Stimulated activated CD4-positive, alpha-beta T cell treated with anti-CD3 and anti-CD28 coated beads, TNF-alpha, amount 100 ng/mL, for 48 hours (primary cell): ENCODE data around the gene CCR8.

Experiments used
- DNase-seq, 3 donors: peaks; one replicate each; pipeline ENCODE4 v3.0.0-alpha.2; 2020; ENCODE audit warnings: low read depth in 3 of 3

CCR8 gene, protein sequence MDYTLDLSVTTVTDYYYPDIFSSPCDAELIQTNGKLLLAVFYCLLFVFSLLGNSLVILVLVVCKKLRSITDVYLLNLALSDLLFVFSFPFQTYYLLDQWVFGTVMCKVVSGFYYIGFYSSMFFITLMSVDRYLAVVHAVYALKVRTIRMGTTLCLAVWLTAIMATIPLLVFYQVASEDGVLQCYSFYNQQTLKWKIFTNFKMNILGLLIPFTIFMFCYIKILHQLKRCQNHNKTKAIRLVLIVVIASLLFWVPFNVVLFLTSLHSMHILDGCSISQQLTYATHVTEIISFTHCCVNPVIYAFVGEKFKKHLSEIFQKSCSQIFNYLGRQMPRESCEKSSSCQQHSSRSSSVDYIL

DNA sequence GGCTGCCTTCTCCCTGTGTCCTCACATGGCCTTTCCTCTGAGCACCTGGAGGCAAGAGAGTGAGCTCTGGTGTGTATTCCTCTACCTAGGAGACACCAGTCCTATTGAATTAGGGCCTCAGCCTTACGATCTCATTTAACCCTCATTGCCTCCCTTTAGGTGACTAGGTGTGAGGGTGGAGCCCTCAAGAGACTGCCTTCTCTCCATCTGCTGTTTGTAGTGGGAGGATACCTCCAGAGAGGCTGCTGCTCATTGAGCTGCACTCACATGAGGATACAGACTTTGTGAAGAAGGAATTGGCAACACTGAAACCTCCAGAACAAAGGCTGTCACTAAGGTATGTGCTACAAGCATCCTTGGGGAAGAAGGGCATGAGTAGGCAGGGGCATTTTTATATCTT, at the start of gene CCR8:
Gene CCR8 (plus strand): TSS at position 217 of the 400 bp plus-strand sequence. CDS start 2,623 bp downstream, outside the sequence.
- DNase-seq = no peak

- DNase-seq = no peak
These were observed 49.6 kb upstream of the CCR8 start, which contains the start of gene CX3CR1 for GRCh38 chr3:39279745-39280517. TSS of gene CX3CR1 (minus strand) at chr3:39280036. CDS start at chr3:39266509, 13,527 bp downstream.

DNA sequence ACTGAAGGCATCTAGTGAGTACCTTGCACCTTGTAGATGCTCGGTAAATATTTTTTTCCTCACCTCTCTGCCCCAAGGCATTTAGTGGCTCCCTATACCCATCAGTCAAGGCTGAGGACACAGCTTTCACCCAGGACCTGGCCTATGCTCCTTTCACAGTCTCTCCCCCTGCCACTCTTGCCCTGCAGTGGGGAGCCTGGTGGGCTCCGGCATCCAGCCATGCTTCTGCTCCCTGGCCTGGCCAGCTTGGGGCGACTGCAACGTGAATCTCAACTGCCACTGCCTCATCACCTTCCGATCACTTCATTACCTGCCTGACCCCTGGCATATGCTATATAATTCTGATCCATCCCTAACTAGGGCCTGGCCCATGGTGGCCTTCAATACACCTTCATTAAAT, 48.9 kb upstream of the CCR8 start:
- no peak for DNase-seq

DNA sequence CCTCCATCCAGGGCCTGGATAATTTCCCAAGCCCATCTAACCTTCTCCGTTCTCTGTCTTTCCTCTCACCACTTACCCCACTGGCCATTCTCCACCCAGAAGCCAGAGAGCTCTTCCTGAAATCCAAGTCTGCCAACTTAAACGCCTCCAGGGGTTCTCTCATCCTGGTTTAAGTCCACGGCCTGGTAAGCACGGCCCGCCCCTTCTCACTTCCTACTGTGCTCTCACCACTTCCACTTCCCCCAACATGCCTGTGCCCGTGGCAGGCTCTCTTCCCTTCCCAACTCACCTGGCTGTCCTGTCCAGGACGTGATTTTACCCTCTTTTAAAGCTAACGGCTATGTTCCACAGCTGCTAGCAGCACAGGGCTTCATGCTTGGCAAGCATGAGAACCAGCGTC, 48.0 kb upstream of the CCR8 start:
- no peak for DNase-seq

DNA sequence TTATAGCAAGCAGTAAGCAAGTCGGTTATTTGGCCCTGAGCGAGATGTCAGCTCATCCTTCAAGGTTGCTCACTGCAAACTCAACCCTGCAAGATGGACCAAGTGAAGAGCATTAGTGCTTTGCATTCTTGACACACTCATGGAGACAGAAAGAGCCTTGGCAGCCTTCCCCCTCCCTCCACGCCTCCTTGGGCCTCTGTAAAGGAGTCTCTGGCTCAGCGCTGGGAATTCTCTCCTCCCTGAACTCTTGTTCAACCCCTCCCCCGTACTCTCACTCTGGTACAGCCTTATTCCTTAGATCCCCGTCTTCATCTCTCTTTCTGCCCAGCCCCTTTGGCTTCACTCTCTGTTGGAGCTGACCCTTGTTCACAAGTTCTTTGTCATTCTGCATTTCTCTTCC, 47.5 kb upstream of the CCR8 start:
- no peak for DNase-seq

- DNase-seq = no peak
These were observed 45.0 kb upstream of the CCR8 start for GRCh38 chr3:39284457-39284881.

- DNase-seq = no peak
These were observed 44.2 kb upstream of the CCR8 start for GRCh38 chr3:39285332-39285731.

GRCh38 chr3:39286771-39287170, 42.7 kb upstream of the CCR8 start:
- DNase-seq = no peak

DNA sequence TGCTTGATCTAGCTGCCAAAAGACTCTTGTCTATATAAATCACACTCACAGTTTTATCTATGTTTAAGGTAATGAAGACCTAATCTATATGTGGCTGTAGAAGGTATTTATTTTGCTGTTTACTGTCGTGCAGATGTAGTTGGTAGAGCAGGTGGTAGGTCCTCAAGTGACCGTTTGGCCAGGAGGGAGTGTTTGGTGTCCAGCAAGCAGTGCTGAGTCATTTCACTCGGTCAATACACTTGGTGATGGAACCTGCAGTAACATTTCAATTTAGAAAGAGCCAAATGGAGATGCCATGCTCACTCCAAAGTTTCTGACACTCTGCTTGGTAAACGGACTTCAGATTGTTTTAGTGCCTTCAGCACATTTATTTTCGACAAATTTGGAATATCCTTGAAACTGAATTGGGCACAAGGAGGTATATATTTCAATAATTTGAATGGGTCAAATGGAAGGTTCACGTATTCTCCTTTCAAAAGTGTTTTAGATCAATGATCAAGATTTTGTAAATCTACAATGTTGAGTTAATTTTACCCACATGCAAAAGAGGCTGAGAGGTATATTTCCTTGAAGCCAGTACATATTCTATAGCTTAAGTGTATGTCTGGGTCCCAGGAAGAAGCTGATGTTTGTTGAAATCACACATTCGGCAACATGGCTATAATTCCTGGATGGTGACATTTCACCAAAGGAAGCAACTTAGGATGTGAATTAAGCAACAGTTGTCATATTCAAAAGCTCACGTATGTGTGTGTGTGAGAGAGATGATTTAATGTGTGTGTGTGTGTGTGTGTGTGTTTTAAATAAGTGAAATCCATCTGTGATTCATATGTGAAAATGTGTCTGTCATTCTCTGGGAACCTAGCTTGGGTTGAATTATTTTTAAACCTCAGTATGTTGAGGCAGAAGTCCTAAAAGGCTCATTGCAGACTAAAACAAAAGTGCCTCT, 42.0 kb upstream of the CCR8 start:
- no peak for DNase-seq

- peak; percentile 62 to 78 (median 76) for DNase-seq
These were observed 41.2 kb upstream of the CCR8 start for GRCh38 chr3:39288300-39288808.

DNA sequence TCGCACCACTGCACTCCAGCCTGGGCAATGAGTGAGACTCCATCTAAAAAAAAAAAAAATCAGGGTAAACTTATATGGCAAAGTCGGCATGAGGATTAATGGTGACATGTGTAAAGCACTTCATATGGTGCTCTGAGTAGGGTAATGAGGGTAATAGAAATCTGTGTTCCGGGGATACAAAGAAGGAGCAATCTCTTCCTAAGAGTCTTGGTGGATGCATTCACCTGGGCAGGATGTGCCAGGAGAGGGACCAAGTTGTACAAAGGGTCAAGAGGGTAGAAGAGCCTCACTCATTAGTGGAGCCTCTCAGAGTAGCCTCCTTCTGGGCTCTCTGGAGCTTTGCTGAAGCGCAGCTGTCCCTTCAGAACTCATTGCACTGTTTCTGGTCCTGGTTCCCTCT, 40.4 kb upstream of the CCR8 start:
- no peak for DNase-seq

GRCh38 chr3:39290255-39290654, 39.3 kb upstream of the CCR8 start:
- DNase-seq = no peak

GRCh38 chr3:39291903-39292329, 37.6 kb upstream of the CCR8 start:
- peak; percentile 58 to 76 (median 71) for DNase-seq

- DNase-seq = no peak
These were observed 36.5 kb upstream of the CCR8 start for GRCh38 chr3:39292961-39293360.

- DNase-seq = no peak
These were observed 34.9 kb upstream of the CCR8 start for GRCh38 chr3:39294446-39295183.

- no peak for DNase-seq
These were observed 34.2 kb upstream of the CCR8 start for GRCh38 chr3:39295184-39295775.

DNA sequence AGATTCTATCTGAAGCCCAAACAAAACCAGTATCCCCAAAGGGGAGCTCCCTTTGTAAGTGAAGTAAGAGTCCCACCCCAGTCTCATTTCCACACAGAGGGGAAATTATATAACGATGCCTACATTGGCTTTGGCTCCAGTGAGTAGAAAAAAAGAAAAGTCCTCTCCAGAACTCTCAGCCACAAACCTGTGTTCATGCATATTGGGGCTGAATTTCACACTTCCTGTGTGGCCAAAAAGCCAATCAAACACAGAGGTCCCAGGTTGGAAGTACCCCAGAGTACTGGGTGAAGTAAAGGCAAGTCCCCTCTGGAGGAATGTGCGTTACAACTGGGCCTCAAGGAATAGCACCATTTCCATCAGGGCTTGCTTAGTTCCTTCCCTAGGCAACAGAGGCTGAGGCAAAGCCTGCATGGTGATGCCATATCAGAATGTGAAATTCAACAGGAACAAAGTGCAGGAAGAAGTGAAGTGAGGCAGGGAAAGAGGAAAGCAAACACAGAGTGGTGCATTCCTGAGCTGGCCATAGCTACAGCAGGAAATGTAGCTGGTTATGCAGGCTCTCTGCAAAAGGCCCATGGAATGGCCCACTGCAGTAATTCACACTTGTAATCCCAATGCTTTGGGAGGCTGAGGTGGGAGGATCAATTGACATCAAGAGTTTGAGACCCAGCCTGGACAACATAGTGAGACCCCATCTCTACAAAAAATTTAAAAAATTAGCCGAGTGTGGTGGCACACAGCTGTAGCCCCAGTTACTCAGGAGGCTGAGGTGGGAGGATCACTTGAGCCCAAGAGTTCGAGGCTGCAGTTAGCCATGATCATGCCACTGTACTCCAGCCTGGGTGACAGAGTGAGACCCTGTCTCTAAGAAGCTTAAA, 33.1 kb upstream of the CCR8 start:
- no peak for DNase-seq

DNA sequence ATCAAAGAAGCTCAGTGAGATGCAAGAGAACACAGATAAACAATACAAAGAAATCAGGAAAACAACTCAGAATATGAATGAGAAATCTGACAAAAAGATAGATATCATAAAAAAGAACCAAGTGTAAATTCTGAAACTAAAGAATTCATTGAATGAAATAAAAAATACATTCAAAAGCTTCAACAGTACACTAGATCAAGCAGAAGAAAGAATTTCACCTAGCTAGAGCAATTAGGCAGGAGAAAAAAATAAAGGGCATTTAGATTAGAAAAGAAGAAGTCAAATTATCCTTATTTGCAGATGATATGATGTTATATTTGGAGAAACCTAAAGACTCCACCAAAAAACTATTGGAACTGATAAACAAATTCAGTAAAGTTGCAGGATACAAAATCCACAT, 30.2 kb upstream of the CCR8 start:
- no peak for DNase-seq

GRCh38 chr3:39302178-39302577, 27.3 kb upstream of the CCR8 start:
- DNase-seq = no peak
